A172 (cell line): ENCODE data around the gene BEND5. TPM values are rescaled to one million over a fixed set of nuclear protein-coding genes. Genes with fewer than 3 reads are reported as not detected.

Experiments
- DNase-seq: peaks from one replicate; pipeline ENCODE4 v3.0.0-alpha.2; 2015; ENCODE audit warnings: low spot score
- total RNA-seq: library from RNA; depleted of rRNA; stranded (reverse); fragments of >200 nt; shearing (Covaris generic); gene quantifications from 2 replicates; pipeline ENCODE4 v1.2.3, GENCODE V29; 2014; rRNA removed

Gene BEND5, protein sequence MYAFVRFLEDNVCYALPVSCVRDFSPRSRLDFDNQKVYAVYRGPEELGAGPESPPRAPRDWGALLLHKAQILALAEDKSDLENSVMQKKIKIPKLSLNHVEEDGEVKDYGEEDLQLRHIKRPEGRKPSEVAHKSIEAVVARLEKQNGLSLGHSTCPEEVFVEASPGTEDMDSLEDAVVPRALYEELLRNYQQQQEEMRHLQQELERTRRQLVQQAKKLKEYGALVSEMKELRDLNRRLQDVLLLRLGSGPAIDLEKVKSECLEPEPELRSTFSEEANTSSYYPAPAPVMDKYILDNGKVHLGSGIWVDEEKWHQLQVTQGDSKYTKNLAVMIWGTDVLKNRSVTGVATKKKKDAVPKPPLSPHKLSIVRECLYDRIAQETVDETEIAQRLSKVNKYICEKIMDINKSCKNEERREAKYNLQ
- not detected in 2 replicates for total RNA-seq

DNA sequence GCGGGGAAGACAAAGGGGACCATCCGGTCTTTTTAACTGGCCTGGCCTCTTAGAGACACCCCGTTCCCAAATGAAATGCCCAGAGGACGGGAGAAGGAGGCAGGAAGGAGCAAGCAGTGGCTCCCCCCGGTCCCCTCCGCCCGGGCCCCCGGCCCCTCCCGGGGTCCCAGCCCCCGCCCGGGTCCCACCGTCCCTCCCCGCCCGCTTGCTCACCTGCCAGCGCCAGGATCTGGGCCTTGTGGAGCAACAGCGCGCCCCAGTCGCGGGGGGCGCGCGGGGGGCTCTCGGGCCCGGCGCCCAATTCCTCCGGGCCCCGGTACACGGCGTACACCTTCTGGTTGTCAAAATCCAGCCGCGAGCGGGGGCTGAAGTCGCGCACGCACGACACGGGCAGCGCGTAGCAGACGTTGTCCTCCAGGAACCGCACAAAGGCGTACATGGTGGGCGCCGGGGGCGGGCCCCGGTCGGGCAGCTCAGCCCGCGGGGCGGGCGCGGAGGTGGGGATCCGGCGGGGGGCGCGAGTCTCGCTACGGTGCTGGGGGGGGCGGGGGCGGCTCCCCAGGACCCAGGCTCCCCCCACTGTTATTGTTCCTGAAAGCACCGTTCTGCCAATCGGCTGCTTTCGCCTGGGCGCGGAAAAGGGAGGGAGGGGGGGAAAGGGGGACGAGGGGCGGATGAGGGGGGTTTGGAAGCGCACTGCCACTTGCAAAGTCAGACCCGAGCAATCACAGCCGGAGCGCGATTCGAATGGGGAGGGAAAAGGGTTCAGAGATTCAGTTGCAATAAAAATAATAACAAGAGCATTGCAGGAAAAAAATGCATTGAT lies at the start of gene BEND5:
TSS of gene BEND5 (minus strand) at position 499 of the 826 bp plus-strand sequence. CDS start at position 439, 60 bp downstream.
- DNase-seq: no peak

DNA sequence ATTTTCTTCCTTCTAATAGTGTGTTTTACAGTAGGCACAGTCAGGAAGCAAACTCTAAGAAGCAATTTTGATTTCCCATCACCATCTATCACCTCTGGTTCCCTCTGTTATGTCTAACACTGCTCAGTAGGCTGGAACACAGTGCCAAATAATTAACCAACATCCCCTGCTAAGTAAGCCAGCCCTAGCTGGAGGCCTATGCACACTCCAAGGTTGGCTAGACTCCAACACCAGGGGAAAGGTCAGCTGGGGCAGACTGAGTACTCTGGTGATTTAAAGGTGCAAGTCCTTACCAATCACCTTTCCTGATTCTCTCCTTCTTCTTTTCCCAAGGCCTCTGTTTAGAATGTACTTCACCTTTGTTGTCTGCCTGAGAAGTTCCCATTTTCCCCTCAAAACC lies 46.5 kb upstream of the BEND5 start:
- no peak for DNase-seq

DNA sequence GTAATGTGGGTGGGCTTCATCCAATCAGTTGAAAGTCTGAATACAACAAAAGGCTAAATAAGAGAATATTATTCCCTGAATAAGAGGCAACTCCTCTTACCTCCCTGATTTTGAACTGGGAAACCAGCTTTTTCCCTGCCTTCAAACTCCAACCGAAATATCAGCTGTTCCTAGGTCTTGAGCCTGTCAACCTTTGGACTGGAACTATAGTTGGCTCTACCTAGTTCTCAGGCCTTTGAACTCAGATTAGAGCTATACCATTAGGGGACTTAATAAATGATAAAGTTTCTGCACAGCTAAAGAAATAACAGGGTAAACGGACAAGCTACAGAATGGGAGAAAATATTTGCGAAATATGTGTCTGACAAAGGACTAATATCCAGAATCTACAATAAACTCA lies 43.8 kb upstream of the BEND5 start:
- no peak for DNase-seq

DNA sequence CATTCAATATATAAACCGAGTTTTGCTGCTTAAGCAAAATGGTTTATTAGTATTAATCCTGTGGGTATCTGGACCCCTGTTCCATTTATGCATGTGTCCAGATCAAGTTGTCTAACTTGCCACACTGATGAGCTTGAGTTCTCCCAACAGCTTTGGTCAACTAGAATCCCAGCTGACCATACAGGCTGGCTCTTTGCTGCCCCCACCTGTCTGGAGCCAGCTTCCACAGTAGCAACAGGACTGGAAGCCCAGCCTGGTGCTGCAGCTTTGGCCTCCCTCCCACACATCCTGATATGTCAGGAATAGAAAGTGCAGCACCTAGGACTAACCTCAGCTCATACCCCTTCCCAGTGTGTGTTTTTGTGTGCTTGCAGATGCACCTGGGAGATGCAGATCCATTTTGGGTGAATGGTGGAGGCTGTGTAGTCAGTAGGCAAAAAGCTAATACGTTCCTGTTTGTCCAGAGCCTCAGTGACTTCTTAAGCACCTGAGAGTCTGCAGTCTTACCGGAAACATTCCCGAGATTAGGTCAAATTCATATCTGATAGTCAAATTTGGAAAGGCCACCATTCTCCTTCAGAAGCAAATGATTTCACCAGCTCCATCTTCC lies 40.9 kb upstream of the BEND5 start:
- peak; percentile 26 for DNase-seq

DNA sequence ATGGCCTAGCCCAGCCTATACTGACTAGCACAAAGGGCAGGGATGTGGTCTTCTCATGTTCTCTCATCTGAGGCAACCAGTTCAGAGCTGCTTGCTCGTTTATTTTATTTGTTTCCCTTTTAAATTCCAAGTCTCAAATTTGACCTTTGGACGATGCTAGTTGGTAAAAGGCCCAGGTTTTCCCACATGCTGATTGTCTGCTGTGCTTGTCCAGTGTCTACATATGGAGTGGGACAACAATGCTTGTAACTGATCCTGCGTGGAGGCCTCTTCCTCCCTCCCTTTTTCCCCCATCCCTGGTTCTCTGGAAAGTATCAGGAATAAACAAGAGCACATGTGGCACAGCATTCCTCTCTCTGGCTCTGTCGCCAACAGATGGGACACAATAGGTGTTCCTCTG lies 34.0 kb upstream of the BEND5 start:
- DNase-seq: no peak

DNA sequence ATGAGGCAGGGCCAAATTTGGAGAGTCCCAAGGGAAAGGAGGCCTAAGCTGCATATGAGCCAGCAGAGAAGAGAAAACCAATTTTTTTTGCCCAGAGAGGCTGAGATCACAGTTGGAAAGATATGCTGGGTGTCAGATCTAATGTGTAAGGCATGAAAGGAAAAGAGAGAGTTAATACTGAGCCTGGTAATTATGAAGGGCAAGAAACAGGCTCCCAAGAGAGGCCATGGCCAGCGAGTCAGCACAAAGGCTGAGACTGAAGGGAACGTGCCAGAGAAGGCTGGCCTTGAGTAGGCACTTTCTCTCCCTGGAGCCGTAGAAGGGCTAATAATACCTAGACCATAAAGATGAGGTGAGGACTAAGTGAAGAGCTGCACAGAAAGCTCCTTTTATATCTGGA lies 31.8 kb upstream of the BEND5 start:
- DNase-seq: no peak

DNA sequence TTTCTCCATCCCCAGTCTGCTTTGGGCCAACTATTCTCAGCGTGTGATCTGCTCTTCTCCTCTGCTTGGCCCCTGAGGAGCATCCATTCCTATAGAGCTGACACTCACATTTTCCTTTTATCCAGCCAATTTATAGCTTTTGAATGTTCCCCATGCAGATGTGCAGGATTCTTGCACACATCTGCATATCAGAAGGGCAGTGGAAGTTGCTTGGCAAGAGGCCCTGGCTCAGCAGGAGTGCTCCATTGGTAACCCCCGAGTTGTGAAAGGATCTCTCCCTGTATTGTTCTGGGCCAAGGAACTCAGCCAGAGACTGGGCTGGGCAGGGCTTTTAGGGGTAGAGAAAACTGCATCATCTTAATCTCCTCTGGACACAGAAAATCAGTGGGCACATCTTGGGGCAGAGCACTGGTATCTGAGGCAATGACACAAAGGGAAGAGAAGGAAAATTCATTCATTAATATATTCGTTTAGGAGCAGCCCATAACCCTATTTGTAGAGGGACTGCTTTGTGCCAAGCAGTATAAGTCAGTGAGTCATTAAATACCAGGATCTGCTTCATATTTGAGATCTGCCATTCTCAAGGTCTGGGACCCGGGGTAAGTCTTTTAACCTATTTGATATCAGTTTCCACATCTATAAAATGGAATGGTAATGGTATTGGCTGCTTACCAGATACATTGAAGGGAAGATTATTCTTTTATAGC lies 31.0 kb upstream of the BEND5 start:
- no peak for DNase-seq

DNA sequence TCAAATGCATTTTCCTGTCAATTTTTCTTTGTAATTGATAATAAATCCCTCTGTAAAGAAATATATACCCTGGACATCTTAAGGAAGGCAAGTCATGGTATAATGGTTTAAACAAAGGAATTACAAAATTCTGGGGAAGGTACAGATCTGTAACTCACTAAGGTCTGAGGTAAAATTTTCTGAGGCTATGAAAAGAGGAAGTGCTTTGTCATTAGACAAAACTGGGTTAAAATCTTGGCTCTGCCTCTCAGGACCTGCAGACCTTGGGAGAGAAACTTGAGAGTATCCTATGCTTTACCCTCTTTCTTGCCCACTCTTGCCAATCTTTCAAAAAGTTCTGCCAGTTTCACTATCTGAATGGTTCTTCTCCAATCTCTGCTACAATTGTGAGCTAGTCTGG lies 26.8 kb upstream of the BEND5 start:
- DNase-seq: no peak

DNA sequence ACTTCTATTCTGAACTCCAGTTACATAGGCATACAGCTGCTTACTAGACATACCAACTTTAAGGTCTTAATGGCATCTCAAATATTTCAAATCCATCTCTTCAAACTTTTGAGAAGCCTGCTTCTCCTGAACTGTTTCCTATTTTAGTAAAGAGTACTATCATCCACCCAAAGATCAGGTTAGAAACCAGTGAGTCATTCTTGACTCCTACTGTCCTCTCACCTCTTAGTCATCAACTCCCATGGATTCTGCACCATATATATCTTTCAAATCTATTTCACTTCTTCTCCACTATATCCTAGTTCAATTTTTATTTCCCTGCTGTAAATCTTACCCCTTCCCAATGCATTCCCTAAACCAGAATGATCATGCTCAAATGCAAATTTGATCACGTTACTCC lies 18.1 kb upstream of the BEND5 start:
- no peak for DNase-seq

DNA sequence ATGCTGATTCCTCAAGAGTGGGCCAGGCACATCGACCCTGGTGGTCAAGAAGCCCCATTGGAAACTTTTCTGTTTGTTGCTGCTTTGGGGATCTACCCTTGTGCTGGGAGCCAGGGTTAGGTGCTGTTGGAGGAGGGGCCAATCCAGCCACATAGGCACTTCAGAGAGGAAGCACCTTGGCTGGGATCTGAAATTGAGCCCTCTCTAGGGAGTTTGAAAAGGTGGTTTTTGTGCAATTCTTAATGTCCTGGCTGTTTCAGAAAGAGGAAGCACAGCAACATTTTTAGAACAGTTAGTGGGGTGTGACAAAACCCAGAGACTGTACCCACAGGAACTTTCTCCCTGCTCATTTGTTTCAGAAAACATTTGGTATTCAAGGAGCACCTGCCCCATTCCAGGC lies 17.2 kb upstream of the BEND5 start:
- no peak for DNase-seq

DNA sequence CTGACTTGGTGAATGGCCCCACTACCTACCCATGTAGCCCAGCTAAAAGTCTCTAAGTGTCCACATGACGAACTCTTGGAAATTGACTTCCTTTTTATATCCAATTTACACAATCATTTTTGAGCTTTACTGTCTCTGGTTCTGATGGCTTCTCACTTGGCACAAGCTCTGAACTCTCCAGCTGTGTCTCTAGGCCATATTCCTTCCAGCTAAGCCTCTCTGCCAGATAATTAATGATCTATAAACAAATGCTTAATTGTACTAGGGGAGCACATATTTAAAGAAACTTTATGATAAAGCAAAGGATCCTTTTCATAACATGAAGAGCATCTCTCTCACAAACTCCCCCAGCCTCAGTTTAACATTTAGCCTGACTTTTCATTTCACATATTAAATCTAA lies 16.3 kb upstream of the BEND5 start:
- DNase-seq: no peak

DNA sequence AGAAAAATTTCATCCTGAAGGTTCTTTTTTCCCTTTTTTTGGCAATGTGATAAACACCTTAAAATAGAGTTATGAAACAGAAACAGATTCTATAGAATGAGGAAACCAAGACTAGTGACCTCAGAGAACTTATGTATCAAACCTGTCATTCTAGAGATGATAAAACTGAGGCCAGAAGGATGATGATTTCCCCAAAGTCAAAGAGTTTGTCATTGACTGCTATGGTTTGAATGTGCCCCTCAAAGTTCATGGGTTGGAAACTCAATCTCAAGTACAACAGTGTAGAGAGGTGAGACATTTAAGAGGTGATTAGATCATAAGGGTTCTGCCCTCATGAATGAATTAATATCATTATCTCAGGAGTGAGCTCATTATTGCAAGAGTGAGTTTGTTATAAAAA lies 13.7 kb upstream of the BEND5 start:
- DNase-seq: no peak

DNA sequence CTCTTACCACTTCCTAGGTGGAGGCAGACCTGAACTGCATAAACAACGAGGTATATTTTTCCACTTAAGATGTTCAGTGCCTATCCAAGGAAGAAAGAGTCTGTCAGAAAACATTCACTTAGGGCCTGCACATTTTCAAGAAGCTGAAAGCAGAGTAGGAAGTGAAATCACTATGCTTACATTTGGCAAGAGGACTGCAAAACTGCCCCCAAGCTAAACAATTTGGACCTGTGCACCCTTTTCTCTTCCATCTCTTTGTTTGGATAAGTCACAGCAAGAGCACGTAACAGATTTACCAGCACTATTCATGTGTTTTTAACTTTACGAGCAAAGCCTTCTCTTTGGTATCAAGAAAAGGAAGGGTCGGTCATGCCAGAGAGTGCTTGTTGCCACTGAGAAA lies 13.2 kb upstream of the BEND5 start:
- no peak for DNase-seq

DNA sequence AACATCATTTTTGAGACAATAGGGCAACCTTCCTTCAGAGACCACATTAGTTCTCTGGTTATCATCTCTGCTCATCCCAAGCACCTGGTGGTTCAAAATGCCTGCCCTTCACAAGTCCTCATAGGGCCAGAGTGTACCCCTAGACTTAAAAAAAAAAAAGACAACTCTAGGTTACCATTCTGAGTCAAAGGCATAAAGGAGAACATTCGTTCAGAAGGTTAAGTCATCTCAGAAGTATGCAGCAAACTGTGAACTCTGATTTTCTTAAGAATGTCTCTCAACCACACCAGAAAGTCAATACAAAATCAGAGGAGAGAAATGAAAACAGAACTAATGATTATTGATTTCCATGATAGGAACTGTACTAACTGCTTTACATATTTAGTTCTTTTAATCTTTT lies 9.2 kb upstream of the BEND5 start:
- no peak for DNase-seq

DNA sequence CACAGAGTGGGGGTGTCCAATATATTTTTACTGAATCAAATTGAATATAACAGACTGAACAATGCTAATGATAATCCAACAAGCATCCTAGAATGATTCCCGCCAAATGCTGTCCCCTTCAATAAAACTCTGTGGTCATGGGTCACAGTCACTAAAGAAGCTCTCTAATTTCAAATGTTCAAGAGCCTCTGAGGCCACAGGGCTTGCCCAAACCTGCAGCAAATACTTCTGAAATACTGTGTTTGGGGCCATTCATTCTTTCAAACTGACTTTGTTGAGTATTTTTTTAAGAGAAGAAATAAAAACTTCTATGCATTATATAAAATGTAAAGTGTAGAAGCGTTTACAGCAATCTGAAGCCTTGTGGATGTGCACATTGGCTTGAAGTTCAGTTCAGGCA lies 7.6 kb upstream of the BEND5 start:
- DNase-seq: no peak

DNA sequence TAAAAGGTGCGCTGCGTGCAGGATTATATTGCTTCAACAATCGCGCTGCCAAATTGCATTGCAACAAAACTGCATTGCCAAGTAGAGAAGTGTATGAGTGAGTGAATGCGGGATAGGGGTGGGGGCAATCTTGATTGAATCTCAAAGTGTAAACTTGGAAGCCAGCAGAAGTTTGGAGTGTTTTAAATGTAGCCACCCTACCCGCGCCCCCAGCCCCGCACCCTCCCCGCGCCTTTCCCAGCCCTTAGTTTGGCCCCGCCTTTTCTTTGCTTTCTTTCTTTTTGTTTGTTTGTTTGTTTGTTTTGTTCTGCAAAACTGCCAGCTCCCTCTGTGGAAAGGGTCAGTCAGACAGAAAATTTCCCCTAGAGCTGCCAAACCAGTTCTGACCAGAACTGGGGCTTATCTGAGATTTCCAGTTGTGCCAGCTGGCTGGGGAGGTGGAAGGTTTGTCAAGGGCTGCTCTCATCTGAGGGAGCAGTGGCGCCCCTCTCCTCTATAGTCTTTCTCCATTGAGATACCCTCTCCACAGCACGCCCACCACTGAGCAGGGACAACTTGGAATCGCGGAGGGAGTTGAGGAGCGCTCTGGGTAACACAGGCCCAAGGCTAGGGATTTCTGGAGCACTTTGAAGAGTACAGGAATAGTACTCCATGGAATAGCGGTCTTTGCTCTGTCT lies 666 bp upstream of the BEND5 start:
- DNase-seq: no peak

DNA sequence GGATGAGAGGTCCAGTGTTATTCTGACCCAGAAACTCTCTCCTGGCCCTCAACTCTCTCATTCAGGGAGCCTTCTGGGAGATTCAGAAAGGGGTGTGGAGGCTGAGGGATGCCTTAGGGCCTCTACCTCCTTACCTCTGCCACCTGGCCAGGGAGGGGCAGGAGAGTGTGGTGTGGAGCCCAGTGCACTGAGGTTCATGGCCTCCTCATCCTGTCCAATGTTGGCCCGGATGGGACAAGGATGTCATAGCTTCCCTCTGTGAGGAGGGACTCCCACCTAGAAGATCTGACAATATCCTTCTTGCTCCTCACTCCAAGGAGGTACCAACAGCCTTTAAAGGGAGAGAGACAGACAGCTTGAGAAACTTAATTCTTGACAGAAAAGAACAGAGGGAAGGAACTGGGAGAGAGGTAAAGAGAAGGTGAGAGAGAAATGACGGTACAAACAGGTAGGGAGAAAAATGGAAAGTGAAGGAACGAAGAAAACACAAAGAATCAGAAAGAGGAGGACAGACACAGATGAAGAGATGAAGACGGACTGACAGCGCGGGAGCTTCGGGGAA lies 779 bp downstream of the BEND5 start:
- DNase-seq: no peak

DNA sequence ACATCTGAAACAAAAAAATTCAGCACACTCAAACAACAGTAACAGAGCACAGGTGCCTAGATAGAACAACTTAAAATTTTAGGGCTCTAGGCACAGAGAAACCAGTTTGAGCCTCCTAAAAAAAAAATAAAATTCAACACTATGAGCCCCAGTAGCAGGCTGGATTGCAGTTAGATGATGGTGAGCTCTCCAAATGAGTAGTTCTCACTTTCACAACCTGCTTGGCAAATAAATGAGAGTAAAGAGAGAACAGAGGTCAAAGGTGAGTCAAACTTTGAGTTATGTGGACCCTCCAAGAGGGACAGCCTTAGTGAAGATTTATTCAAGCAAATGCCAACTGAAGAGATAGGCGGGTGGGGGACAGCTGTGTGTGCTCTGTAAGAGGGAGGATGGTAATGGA lies 3.6 kb downstream of the BEND5 start:
- no peak for DNase-seq

DNA sequence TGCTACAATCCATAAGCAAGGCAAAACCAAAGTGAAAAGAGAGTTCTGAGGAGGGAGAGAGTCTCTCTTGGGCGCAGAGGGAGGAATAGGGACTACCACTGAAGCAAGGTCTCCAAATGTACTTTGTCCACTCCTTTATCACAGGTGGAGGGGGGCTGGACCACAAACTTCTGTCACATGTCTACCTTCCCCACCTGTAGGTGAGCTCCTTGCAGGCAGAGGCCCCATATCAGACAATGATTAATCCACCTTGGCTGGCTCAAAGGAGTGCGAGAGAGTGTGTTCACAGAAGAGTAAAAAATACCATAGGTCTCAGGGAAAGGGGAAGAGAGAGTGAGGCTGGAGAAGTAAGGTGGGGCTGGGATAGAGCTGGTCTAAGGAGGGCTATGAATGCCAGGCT lies 4.5 kb downstream of the BEND5 start:
- no peak for DNase-seq

DNA sequence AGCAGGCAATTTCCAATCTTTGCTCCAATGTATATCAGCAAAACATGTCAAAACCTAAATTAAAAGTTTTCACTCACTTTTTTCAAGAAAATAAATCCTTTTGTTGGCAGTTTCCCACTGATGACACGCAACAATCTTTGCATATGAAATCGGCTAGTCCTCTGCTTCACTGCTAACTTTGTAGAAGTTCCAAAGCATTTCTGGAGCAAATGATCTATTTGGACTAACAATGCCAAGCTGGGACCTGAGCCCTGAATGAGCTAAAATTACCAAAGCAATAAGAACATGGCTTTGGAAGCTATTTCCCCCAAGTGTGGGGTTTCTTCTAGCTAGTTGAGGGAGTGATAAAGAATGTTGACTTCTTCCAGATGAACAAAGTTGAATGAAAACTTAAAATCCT lies 5.1 kb downstream of the BEND5 start:
- DNase-seq: no peak

DNA sequence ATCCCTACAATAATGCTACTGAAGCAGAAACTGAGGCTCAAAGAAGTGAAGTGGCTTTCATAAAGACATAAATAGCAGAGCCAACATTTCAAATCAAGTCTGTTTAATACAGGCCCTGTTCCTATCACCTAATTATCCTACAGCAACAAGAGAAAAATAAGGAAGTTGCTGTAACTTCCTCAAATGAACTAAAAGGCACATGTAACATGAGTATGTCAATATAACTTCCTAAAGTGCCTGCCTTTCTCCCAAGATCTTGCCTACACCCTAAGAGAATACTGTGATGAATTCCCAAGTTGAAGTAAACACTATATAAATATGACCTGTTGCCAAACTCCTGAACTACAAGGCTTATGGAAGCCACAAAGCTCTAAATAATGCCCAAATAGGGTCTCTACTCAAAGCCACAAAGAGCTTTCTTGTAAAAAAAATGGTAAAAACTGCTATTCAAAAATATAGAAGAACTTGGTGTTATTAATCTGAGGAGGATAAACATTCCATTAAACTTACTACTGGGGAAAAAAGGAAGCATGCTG lies 8.6 kb downstream of the BEND5 start:
- DNase-seq: no peak
